GM18861 (cell line): ENCODE measurements around the gene APBB2.

Experiments used
- ATAC-seq: cut with Tn5 transposase; IDR thresholded peaks from one replicate; pipeline ENCODE4 v1.9.1; 2021; ENCODE audit not compliant: unreplicated experiment

APBB2 gene

GRCh38 chr4:41142376-41143310 is 71.7 kb downstream of the APBB2 start:
- no peak for ATAC-seq

DNA sequence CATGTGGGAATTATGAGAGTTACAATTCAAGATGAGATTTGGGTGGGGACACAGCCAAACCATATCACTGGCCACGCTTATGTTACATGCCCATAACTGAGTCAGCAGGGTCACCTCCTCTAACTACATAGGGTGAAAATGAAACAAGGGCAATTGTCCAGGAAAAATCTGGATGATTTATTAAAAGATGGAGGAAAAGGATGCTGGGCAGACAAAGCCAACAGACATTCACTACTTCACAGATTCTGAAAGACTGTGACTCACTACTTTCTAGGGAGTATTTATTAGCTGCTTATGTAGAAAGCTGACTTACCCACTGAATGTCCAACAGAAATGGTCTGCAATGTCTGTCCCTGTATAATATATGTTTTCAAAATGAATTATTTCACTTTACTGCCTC is 72.4 kb downstream of the APBB2 start:
- ATAC-seq = no peak

GRCh38 chr4:41140410-41140809 is 73.9 kb downstream of the APBB2 start:
- ATAC-seq = no peak

DNA sequence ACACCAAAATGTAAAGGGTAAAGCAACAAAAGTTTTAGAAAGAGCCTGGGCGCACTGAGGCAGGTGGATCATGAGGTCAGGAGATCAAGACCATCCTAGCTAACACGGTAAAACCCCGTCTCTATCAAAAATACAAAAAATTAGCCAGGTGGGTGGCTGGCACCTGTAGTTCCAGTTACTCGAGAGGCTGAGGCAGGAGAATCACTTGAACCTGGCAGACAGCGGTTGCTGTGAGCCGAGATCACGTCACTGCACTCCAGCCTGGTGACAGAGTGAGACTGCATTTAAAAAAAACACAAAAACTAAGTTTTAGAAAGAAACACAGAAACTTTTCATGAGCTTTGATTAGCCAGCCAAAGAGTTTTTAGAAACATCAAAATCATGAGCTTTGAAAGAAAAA is 76.5 kb downstream of the APBB2 start:
- ATAC-seq = no peak

DNA sequence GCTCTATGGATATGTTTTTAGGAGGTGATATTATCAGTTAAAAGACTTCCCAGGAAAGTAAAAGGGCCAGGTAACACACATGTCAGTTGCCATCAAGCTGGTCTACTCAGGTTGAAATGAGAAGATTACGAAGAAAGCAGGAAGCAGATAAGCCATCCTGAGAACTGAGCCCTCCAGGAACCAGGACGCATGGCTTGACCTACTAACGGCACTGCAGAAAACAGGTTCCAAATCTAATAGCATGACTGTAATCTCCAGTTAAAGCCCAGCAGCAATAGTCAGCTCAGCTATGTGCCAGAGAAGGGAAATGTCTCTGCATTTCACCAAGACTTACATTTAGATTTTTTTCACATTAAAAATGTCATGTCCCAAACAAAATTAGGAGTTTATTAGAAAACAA is 77.9 kb downstream of the APBB2 start:
- ATAC-seq = no peak

DNA sequence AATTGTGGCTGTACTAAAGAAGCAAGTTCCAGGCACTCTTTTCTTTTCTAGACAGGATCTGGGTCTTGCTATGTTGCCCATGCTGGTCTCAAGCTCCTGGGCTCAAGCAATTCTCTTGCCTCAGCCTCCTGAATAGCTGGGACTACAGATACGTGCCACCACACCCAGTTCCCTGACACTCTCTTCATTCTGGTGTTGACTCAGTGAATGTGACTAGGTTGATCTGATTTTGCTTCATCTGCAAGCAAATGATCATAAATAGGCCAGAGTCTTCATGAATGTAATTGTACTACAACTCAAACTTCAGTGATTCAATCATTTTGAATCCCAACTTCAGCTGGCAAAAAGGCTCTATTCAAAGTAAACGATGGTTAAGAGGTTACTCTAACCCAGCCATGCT is 78.5 kb downstream of the APBB2 start:
- no peak for ATAC-seq

GRCh38 chr4:41134581-41134980 is 79.8 kb downstream of the APBB2 start:
- ATAC-seq = no peak

DNA sequence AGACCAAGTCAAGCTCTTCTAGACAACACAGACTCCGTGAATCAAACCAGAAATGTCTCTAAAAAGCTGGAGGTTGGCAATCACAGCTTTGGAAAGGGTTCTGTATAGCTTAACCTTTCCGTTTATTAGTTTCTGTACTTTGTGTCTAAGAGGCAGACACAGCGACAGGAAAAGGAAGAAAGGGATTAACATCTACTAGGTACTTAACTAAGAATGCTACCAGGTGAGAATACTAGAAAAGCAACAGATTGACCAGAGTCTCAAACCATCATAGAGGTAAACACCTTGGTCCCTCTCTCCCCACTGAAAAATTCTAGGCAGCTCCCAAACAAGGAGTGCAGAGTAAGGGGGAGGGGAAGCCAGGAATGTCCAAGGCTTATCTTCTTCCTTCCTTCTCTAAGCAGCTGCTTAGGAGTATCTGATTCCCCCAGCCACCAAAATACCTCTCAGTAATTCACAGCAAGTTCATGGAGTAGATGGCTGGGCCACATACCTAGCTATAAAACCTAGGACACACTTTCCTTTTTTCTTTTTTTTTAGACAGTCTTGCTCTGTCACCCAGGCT is 80.8 kb downstream of the APBB2 start:
- ATAC-seq = no peak

- no peak for ATAC-seq
Measured at GRCh38 chr4:41132055-41132683, 82.2 kb downstream of the APBB2 start.

DNA sequence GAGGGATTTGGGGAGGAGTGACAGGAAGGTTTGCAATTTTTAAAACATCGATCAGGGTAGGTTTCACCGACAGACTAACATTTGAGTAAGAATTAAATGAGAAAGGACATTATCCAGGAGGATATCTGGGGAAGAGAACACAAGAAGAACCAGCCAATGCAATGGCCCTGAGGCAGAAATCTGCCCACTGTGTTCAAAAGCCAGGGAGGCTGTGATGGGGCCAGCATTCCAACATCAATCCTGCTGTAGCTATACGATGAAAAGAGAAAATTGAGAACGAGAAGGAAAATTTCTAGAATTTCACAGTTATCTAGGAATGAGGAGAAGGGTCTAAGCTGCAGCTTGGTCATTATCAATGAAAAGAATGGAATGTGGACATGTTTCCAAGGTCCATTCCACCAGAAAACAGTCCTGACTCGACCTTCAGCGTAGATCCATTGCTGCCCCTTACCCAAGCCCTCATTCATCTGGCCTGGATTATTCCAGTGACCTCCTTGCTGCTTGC is 84.4 kb downstream of the APBB2 start:
- no peak for ATAC-seq

DNA sequence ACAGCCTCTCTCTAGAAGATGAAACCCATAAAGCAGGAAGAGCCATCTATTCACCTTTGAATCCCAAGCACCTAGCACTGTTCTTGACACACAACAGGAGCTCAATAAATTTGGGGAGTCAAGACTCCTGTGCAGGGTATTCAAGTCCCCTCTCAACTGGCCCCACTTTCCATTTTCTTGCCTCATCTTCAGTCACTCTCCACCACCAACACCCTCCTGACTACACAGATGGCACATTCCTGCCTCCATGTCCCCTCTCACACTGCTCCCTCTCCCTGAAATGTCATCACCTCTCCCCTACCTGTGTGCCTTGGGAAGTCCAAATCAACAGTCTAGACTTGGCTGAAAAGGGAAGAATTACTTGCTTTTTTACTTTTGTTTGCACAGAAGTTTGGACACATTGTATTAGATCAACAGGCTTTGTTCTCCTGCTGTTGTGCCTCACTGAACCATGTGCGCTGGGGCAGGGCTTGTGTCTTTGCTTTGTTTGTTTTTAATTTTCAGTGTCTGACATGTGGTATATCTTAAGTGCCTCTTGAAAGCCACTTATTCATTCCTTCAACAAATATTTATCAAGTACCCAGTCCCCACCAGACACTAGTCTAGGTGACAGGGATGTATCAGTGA is 85.1 kb downstream of the APBB2 start:
- no peak for ATAC-seq

GRCh38 chr4:41125558-41126311 is 88.6 kb downstream of the APBB2 start:
- ATAC-seq = no peak

DNA sequence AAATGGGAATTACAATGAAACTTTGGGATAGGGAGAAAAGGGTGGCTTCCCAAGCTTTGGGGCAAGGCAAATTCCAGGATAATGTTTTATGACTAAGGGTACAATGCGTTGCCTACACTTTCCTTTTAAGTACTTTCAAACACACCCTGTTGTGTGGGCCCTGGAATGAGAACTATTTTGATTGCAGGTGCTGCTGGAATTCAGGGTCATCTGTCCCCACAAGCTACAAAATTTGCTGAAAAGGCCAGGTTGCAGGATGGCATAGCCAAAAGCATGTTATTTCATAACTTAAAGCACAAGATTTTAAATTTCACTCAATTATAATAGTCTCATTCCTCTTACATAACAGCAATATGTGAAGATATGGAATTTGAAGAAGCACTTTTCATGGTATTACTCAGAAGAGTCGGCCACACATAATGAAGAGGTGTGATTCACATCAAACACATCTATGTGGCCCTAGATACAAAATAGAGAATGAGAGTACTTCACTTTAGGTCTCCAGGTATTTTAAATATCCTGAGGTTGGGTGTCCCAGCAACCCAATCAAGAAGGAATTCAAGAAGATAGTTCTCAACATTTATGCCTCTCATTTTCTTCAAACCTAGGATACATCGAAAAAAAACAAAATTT is 89.3 kb downstream of the APBB2 start:
- no peak for ATAC-seq

- ATAC-seq = no peak
Measured at GRCh38 chr4:41122775-41123174, 91.6 kb downstream of the APBB2 start.

DNA sequence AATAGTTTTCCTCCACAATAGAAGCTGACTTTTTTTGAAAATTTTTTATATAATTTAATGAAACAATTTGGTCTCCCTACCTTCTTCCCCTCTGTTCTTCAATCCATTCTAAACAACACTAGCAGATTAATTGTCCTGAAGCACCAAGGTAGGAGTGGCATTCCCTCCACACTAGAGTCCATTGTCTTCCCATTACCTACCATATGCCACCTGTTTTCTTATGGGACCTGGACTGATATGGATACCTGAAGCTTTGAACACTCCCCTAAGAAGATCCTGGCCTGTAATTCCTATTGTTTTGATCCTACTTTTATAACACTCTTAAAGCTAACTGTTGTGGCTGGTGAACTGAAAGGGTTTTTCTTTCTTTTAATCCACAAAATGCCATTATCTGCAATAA is 92.0 kb downstream of the APBB2 start:
- ATAC-seq = no peak

GRCh38 chr4:41121906-41122305 is 92.4 kb downstream of the APBB2 start:
- ATAC-seq = no peak

DNA sequence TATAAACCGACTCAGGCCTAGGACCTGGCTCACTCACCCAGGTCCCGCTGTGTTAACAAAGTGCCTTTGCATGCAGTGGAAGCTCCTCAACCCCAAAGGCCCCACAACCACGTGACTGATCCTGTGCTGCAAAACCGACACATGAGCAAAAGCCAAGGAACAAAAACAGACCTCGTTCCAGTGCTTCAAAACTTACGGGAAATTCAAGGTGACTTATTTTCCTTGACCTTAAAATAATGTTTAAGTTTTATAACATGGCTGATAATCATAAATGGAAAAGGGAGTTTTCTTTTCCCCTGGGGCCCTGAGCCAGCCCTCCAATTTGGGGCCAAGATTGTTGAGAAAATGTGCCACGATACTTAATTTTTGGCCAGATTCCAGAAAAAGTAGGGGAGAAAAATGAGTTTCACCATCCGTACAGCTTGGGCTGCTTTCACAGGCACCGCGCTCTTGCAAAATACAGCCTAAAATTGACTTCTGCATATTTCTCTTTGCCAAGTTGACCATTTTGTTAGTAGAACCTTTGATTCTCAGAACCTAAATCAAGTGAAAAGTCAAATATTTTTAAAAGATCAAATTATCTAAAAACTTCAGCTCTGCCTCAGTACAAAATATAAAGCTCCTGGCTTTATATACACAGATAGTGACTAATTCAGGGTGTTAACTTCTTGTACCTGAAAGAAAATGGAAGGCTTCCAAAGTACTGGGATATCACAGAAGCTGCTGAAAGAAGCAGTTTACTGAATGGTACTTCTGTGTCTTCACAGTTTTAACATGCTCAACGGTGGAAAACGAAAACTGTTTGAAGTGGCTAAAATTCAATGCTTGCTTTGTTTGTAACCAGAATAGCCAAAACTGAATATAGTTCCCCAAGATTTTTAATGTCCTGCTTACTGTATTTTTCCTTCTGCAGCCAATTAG is 93.8 kb downstream of the APBB2 start:
- ATAC-seq = no peak

DNA sequence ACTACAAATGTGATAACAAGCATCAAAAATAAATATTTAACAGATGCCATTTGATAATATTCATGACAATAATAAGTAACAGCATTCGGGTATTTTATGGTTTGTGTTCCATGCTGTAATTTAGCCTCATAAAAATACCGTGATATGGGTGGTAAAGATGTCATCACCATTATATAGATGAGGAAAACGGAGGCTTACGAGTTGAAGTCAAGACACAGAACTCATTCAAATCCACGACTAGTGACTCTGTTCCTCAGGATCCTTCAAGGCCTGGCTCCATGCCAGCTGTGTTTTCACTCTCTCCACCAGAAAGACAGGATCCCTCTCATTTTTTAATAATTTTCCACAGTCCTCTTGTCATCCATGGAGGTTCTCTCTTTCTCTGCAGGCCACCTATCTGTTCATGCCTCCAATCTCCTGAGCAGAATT is 94.5 kb downstream of the APBB2 start:
- no peak for ATAC-seq

- ATAC-seq = no peak
Measured at GRCh38 chr4:41111791-41112190, 102.6 kb downstream of the APBB2 start.
